HG02970 (cell line): Measurements from ENCODE around the gene CCDC183.
"Not testable (repeated sequence)": the region's sequence is repeated elsewhere in the genome, so short reads cannot be mapped to it uniquely, and the experiment has no call there.

Experiments
- ATAC-seq: cut with Tn5 transposase; IDR thresholded peaks from one replicate; pipeline ENCODE4 v1.9.1; 2021; ENCODE audit warnings: mild to moderate bottlenecking, moderate library complexity, moderate number of reproducible peaks; ENCODE audit not compliant: unreplicated experiment, low FRiP score

CCDC183 gene

GRCh38 chr9:136784249-136784996 is 11.7 kb upstream of the CCDC183 start:
- ATAC-seq, result no peak

DNA sequence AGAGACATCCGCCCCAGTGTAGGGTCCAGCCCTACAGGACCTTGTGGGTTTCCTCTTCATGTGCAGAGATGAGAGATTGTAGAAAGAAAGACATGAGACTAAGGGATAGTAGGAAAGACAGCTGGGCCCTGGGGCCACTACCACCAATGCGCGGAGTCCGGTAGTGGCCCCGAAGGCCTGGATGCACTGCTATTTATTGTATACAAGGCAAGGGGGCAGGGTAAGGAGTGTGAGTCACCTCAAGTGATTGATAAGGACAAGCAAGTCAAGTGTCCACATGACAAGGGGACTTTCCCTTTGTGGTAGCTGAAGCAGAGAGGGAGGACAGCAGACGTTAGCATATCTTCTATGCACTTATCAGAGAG is 11.2 kb upstream of the CCDC183 start:
- ATAC-seq, result no peak

DNA sequence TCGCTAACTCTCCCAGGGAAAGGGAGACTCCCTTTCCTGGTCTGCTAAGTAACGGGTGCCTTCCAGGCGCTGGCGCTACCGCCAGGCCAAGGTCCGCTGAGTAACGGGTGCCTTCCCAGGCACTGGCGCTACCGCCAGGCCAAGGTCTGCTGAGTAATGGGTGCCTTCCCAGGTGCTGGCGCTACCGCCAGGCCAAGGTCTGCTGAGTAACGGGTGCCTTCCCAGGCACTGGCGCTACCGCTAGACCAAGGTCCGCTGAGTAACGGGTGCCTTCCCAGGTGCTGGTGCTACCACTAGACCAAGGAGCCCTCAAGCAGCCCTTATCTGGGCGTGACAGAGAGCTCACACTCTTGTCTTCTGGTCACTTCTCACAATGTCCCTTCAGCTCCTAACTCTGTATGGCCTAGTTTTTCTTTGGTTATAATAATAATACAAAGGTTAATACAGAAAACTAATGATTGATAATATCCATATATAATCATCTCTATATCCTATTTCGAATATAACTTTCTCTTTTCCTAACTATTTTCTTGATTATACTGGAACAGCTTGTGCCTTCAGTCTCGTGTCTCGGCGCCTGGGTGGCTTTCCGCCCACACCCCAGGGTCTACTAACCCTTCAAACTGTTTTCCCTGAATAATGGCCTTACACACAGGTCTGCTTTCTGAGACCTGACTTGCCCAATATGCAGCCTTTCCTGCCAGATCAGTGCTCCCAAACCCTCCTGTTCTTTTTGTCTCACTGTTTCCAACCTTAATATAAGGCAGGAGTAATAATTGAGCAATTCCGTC is 10.4 kb upstream of the CCDC183 start:
- ATAC-seq, result not testable (repeated sequence)

GRCh38 chr9:136786451-136786850 is 9.7 kb upstream of the CCDC183 start:
- no peak for ATAC-seq

DNA sequence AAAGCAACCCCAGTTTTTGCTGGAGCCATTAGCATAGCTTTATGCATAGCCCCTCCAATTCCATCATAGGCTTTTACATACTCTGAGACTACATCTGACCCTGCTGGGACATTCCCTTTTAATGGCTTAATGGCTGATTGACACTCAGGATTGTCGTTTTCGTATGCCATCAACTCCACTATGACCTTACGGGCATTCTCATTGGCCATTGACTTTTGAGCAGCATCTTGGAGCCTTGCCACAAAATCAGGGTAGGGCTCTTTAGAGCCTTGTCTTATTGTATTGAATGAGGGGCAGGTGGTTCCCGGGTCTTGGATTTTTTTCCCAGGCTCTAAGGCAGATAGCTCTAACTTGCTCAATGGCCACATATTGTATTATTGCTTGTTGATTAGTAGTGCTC is 9.2 kb upstream of the CCDC183 start:
- not testable (repeated sequence) for ATAC-seq

GRCh38 chr9:136787690-136788400 is 8.3 kb upstream of the CCDC183 start:
- ATAC-seq, result no peak

- ATAC-seq, result not testable (repeated sequence)
These were observed 7.3 kb upstream of the CCDC183 start for GRCh38 chr9:136788644-136789522.

- no peak for ATAC-seq
These were observed 6.6 kb upstream of the CCDC183 start for GRCh38 chr9:136789523-136789937.

GRCh38 chr9:136790640-136791515 is 5.3 kb upstream of the CCDC183 start, which contains the start of gene TMEM141:
Gene TMEM141 (plus strand): TSS chr9:136791344. CDS start chr9:136791371, 27 bp downstream.
- peak; percentile 89 for ATAC-seq

- peak; percentile 4 for ATAC-seq
These were observed 4.4 kb upstream of the CCDC183 start for GRCh38 chr9:136791516-136792276.

GRCh38 chr9:136792321-136793085 is 3.6 kb upstream of the CCDC183 start:
- no peak for ATAC-seq

DNA sequence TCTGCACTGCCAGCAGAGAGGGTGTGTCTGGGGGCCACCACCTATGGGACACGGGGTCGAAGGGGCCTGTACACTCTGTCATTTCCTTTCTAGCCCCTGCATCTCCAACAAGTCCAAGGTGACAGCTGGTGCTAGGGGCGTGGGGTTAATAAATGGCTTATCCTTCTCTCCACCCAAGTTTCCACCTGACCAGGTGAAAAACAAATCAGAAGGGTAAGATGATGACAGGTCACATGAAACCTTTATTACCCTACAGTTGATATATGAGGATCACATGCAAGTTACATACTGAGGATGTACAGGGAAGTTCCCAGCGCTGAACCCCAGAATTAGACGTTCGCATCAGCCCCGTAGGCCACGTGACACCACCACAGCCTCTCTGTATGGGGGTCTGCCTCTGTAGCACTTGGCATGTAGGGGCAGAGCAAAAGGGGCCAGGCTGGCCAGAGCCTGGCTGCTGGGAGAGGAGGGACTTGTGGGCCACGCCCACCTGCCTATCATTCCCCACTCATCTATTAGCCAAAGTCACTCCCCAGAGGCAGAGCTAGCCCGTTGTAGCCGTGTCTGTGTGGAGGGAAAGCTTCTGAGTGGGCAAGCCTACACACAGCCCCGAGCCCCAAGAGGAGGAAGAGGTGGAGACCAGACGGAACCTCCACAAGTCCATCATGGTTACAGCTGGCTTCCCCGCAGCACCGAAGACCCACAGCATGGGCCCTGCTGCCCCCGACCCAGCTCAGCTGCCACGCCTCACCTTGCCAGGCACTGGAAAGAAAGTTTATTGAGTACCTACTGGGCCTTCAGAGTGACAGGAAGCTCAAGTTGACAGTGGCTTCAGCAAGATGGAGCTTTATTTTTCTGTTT is 2.8 kb upstream of the CCDC183 start:
- no peak for ATAC-seq

DNA sequence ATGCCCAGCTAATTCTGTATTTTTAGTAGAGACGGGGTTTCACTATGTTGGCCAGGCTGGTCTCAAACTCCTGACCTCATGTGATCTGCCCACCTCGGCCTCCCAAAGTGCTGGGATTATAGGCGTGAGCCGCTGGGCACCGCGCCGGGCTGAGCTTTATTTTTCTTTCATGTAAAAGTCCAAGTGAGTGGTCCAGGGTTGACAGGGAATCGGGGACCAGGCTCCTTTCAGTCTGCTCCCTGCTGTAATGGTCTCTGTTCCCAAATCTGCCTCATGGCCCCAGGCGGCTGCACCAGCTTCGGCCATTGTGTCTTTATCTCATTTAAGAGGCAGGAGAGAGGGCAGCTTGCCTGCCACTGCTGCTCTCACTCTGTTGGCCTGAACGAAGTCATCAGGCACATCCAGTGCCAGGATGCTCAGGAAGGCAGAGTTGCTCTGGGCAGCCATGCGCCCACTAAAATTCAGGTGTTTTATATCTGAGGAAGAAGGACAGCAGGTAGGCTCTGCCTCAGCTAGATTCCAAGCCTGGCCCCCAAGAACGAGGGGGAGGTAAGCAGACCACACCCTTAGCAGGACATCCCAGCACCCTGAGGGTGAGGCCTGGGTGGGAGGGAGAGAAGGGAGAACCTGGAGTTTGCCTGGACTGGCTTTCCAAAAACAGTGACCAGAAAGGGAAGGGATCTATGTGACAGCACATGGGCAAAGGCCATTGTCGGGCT is 1.7 kb upstream of the CCDC183 start:
- no peak for ATAC-seq

DNA sequence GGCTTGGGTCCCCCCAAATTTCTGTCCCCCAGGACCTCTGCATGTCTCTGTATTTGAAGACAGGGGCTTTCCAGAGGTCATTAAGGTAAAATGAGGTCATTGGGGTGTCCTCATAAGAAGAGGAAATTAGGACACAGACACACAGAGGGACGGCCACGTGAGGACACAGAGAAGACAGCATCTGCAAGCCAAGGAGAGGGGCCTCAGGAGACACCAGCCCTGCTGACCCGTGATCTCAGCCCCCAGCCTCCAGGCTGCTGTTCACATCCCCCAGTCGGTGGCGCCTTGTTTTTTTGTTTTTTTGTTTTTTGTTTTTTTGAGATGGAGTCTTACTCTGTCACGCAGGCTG is 1.2 kb upstream of the CCDC183 start:
- no peak for ATAC-seq

DNA sequence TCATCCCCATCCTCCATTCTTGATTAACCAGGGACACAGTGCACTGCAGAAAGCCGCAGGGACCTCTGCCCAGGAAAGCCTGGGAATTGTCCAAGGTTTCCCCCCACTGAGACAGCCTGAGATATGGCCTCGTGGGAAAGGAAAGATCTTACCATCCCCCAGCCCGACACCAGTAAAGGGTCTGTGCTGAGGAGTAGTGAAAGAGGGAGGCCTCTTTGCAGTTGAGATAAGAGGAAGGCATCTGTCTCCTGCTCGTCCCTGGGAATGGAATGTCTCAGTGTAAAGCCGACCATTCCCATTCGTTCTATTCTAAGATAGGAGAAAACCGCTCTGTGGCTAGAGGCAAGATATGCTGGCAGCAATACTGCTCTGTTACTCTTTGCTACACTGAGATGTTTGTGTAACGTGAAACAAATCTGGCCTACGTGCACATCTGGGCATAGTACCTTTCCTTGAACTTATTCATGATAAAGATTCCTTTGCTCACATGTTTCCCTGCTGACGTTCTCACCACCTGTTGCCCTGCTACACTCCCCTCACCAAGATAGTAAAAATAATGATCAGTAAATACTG is 723 bp downstream of the CCDC183 start:
- ATAC-seq, result not testable (repeated sequence)

GRCh38 chr9:136798708-136799078 is 2.6 kb downstream of the CCDC183 start:
- ATAC-seq, result no peak
